Measurements from ENCODE around the gene PYHIN1. TPM values are rescaled to one million over a fixed set of nuclear protein-coding genes. Genes with fewer than 3 reads are reported as not detected.

The PYHIN1 gene
- total and polyA plus RNA-seq, 2 of the 8 experiments (the other 6 are each of a cell fraction or from before 2014, with no cell fraction given), result not detected

DNA sequence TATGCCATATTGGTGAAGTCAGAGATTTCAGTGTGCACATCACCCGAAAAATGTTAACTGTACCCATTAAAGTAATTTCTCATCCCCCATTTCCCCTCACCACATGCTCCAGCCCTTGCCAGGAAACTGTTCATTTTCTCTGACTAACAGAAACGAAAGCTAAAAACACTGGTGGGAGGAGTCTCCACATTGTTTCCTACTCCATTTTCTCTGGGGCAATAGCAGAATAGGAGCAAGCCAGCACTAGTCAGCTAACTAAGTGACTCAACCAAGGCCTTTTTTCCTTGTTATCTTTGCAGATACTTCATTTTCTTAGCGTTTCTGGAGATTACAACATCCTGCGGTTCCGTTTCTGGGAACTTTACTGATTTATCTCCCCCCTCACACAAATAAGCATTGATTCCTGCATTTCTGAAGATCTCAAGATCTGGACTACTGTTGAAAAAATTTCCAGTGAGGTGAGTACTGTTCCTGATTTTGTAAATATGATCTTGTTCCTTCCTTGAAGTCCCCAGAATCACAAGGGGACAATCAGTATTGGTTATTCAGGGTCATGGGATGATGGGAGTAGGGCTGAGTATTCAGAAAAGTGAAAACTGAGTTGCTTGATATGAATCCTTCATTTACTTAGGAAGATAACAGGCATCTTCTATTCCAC, 78.5 kb downstream of the PYHIN1 start, which contains the start of gene IFI16 (continued):
- TF ChIP-seq, protein P1, sequence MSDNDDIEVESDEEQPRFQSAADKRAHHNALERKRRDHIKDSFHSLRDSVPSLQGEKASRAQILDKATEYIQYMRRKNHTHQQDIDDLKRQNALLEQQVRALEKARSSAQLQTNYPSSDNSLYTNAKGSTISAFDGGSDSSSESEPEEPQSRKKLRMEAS (IDR thresholded peaks at IDR 0.05), result no peak
- no peak for TF ChIP-seq CEBPB (IDR thresholded peaks at IDR 0.05; ENCODE audit: low read depth, low read length)

Measured in H1 (cell line).